ENCODE data around the gene ETV6. TPM values are rescaled to one million over a fixed set of nuclear protein-coding genes. Genes with fewer than 3 reads are reported as not detected.
A peak's percentile ranks its signal among the peaks of the same experiment; 100 is the strongest.

The ETV6 gene
- total and polyA plus RNA-seq, 8 donors: 5.1 to 31.6 (median 18.2) TPM

GRCh38 chr12:11756022-11756421 is 106.5 kb downstream of the ETV6 start:
- no peak for DNase-seq
- peak in 1 of 4 donors; percentile 26 for ATAC-seq
- intact Hi-C loops (cut with DNase I): no loop called here
- H3K27me3 ChIP-seq: no peaks in the 10 kb centered on the region
- H3K36me3 ChIP-seq: no peaks in the 10 kb centered on the region
- H3K4me3 ChIP-seq: no peak overlapping the region
- peaks cover 0 to 9% (median 7%) of the 10 kb centered on the region in 3 donors for H3K4me1 ChIP-seq
- no peaks in the 10 kb centered on the region for H3K9me3 ChIP-seq
- no peak for FAIRE-seq
- no peak for TF ChIP-seq CTCF (IDR thresholded peaks at IDR 0.05)
- WGBS, 2 donors: 65 to 67% methylated on average over 2 of the region's 2 CpGs
- no peak overlapping the region for H3K27ac ChIP-seq

DNA sequence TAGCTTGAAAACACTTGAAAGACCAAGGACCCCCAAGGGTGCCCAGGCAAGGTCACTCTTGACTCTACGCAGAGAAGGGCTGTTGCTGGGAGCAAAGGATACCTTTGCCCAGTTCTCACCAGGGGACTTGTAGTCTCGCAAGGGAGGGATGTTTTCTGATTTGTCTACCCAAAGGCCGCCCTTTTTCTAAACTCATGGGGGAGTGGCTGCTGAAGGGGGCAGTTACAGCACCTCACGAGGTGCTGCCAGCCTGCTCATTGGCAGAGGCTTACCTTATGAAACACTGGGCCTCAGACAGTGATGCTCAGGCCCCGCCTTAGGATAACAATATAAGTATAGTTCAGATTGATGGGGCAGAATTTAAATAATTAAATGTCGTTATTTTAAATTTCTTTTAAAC is 107.0 kb downstream of the ETV6 start:
- no peak for DNase-seq
- no peak for ATAC-seq
- H3K4me1 ChIP-seq: peaks cover 0 to 9% (median 7%) of the 10 kb centered on the region in 3 donors
- no peak for TF ChIP-seq CTCF (IDR thresholded peaks at IDR 0.05)
- intact Hi-C loops (cut with DNase I): no loop called here
- H3K9me3 ChIP-seq: no peaks in the 10 kb centered on the region
- 92 to 94% methylated on average over 6 of the region's 6 CpGs for WGBS, 2 donors
- no peaks in the 10 kb centered on the region for H3K36me3 ChIP-seq
- H3K27ac ChIP-seq: no peak overlapping the region
- H3K4me3 ChIP-seq: no peak overlapping the region
- no peak for FAIRE-seq
- no peaks in the 10 kb centered on the region for H3K27me3 ChIP-seq

GRCh38 chr12:11757095-11757494 is 107.6 kb downstream of the ETV6 start:
- 67 to 76% methylated on average over 7 of the region's 7 CpGs for WGBS, 2 donors
- no peaks in the 10 kb centered on the region for H3K36me3 ChIP-seq
- ATAC-seq (no peak), FAIRE-seq (no peak), DNase-seq (no peak)
- H3K4me1 ChIP-seq: peaks cover under 1 to 9% (median 7%) of the 10 kb centered on the region in 3 donors
- no peaks in the 10 kb centered on the region for H3K27me3 ChIP-seq
- intact Hi-C loops (cut with DNase I): no loop called here
- H3K27ac ChIP-seq: no peak overlapping the region
- no peaks in the 10 kb centered on the region for H3K9me3 ChIP-seq
- TF ChIP-seq CTCF (IDR thresholded peaks at IDR 0.05): no peak
- no peak overlapping the region for H3K4me3 ChIP-seq

GRCh38 chr12:11757531-11757930 is 108.1 kb downstream of the ETV6 start:
- no peaks in the 10 kb centered on the region for H3K9me3 ChIP-seq
- H3K4me1 ChIP-seq: peaks cover 3 to 13% (median 7%) of the 10 kb centered on the region in 3 donors
- H3K27me3 ChIP-seq: no peaks in the 10 kb centered on the region
- FAIRE-seq (no peak), ATAC-seq (no peak), DNase-seq (no peak)
- WGBS, 2 donors: 95 to 97% methylated on average over 6 of the region's 6 CpGs
- H3K27ac ChIP-seq: no peak overlapping the region
- intact Hi-C loops (cut with DNase I): no loop called here
- no peak overlapping the region for H3K4me3 ChIP-seq
- TF ChIP-seq CTCF (IDR thresholded peaks at IDR 0.05): no peak
- no peaks in the 10 kb centered on the region for H3K36me3 ChIP-seq

DNA sequence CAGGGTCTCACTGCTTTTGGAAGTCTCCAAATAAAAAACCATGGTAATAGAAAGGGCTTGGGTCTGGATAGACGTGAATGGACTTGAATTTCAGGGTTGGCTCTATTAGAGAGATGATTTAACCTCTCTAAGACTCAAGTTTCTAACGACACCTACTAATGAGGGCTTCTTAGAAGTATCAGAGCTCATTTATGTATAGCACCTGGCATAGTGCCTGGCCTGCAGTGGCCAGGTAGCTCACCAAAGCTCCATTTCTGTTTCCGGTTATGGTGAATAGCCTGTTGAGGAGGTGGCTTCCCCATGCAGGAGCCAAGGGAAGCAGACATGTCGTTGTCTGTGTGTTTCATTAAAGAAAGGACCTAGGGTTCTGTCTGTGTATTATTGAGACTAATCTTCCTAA is 108.6 kb downstream of the ETV6 start:
- Histone ChIP-seq H3K27me3 (no peaks in the 10 kb centered on the region), H3K27ac (peak overlapping the region in 2 of 4 donors; percentile 16 to 41), H3K4me3 (no peak overlapping the region), H3K4me1 (peaks cover 3 to 17% (median 3%) of the 10 kb centered on the region in 3 donors), H3K9me3 (no peaks in the 10 kb centered on the region), H3K36me3 (no peaks in the 10 kb centered on the region)
- no peak for TF ChIP-seq CTCF (IDR thresholded peaks at IDR 0.05)
- ATAC-seq (no peak), DNase-seq (no peak), FAIRE-seq (no peak)
- intact Hi-C loops (cut with DNase I): no loop called here
- 89 to 95% methylated on average over 4 of the region's 4 CpGs for WGBS, 2 donors
